ENCODE data around the gene DKK2.
A peak's percentile ranks its signal among the peaks of the same experiment; 100 is the strongest.
"Not testable (repeated sequence)": the region's sequence is repeated elsewhere in the genome, so short reads cannot be mapped to it uniquely, and the experiment has no call there.

DKK2 gene

GRCh38 chr4:106909486-106910188 is 126.5 kb downstream of the DKK2 start:
- DNase-seq (ENCODE audit: low spot score) = no peak

- not testable (repeated sequence) for DNase-seq (ENCODE audit: low spot score)
These were observed 128.1 kb downstream of the DKK2 start for GRCh38 chr4:106908049-106908448.

- no peak for DNase-seq (ENCODE audit: low spot score)
These were observed 128.9 kb downstream of the DKK2 start for GRCh38 chr4:106907216-106907615.

GRCh38 chr4:106906728-106907127 is 129.4 kb downstream of the DKK2 start:
- no peak for DNase-seq (ENCODE audit: low spot score)

GRCh38 chr4:106898621-106899230 is 137.4 kb downstream of the DKK2 start:
- peak; percentile 55 for DNase-seq (ENCODE audit: low spot score)

- no peak for DNase-seq (ENCODE audit: low spot score)
These were observed 142.2 kb downstream of the DKK2 start for GRCh38 chr4:106893903-106894302.

GRCh38 chr4:106893395-106893881 is 142.7 kb downstream of the DKK2 start:
- DNase-seq (ENCODE audit: low spot score) = no peak

GRCh38 chr4:106892786-106893185 is 143.3 kb downstream of the DKK2 start:
- no peak for DNase-seq (ENCODE audit: low spot score)

GRCh38 chr4:106875340-106875739 is 160.8 kb downstream of the DKK2 start:
- no peak for DNase-seq (ENCODE audit: low spot score)

Data from iPS-NIHi11 (cell line).